Endodermal cell (in vitro differentiated cells): ENCODE data around the gene HNMT. TPM values are rescaled to one million over a fixed set of nuclear protein-coding genes. Genes with fewer than 3 reads are reported as not detected.

Experiments used
- DNase-seq: peaks from one replicate; pipeline ENCODE4 v3.0.0-alpha.2; 2017
- H3K27ac ChIP-seq: 2 replicates; pipeline ENCODE4 v1.5.1; 2013; ENCODE audit warnings: mild to moderate bottlenecking, low read depth, low read length, moderate library complexity
- H3K27me3 ChIP-seq: 2 replicates; pipeline ENCODE4 v1.6.1; 2013; ENCODE audit warnings: mild to moderate bottlenecking, low read length, moderate library complexity; ENCODE audit not compliant: insufficient read depth, control insufficient read depth, poor library complexity, severe bottlenecking
- H3K36me3 ChIP-seq: 2 replicates; pipeline ENCODE4 v1.7.0; 2013; ENCODE audit warnings: mild to moderate bottlenecking, low read length, moderate library complexity; ENCODE audit not compliant: control insufficient read depth, insufficient read depth
- H3K4me1 ChIP-seq: one replicate; pipeline ENCODE4 v1.7.0; 2013; ENCODE audit warnings: low read length; ENCODE audit not compliant: control insufficient read depth, insufficient read depth
- H3K4me3 ChIP-seq: 2 replicates; pipeline ENCODE4 v1.5.1; 2013; ENCODE audit warnings: mild to moderate bottlenecking, low read length, moderate library complexity
- H3K9ac ChIP-seq: 2 replicates; pipeline ENCODE4 v1.6.1; 2013; ENCODE audit warnings: mild to moderate bottlenecking, low read length, moderate library complexity; ENCODE audit not compliant: poor library complexity, severe bottlenecking; ENCODE audit errors: extremely low read depth
- H3K9me3 ChIP-seq: 2 replicates; pipeline ENCODE4 v1.6.1; 2013; ENCODE audit warnings: mild to moderate bottlenecking, low read length, moderate library complexity; ENCODE audit not compliant: control insufficient read depth
- H3K27ac Mint-ChIP-seq: 2 replicates; pipeline ENCODE4 v1.8.0; 2020; ENCODE audit warnings: mixed read lengths
- H3K27me3 Mint-ChIP-seq: 2 replicates; pipeline ENCODE4 v1.8.0; 2021; ENCODE audit warnings: mild to moderate bottlenecking, mixed read lengths; ENCODE audit not compliant: insufficient read depth
- H3K36me3 Mint-ChIP-seq: 2 replicates; pipeline ENCODE4 v1.8.0; 2020; ENCODE audit warnings: low read depth, mixed read lengths
- H3K4me1 Mint-ChIP-seq: 2 replicates; pipeline ENCODE4 v1.8.0; 2020; ENCODE audit warnings: mixed read lengths
- H3K4me3 Mint-ChIP-seq: 2 replicates; pipeline ENCODE4 v1.8.0; 2020; ENCODE audit warnings: mild to moderate bottlenecking, moderate library complexity, mixed read lengths
- H3K9me3 Mint-ChIP-seq: 2 replicates; pipeline ENCODE4 v1.8.0; 2020; ENCODE audit warnings: mild to moderate bottlenecking, mixed read lengths
- WGBS, 2 experiments: methylation state at CpG; one replicate each; pipeline versions ENCODE4 v1.1.5 to v1.1.7; 2013; ENCODE audit warnings: missing lambda C conversion rate in 2 of 2, mixed read lengths in 1 of 2; ENCODE audit not compliant: insufficient coverage in 1 of 2, insufficient read length in 1 of 2; 5-methylcytosine and 5-hydroxymethylcytosine counted together
- total RNA-seq, 2 donors: library from RNA; stranded (reverse); fragmentation: NEBNext Ultra II Directional in 1 of 2; extraction: Animal tissue kit (Norgen Biotek cat#: 25700) in 1 of 2; gene quantifications; 2 replicates in 1 of 2; 3 replicates in 1 of 2; pipeline ENCODE4 v1.2.1, GENCODE V29; 2021
- TF ChIP-seq, protein P1 (sequence below): fragments of 200-600 bp; sonication (generic); conservative IDR thresholded peaks from 2 replicates; pipeline ENCODE4 v1.5.0; 2021; ENCODE audit warnings: antibody characterized with exemption, mild to moderate bottlenecking

HNMT gene
- total RNA-seq, 2 donors from 2014 or later = 10.6 to 18.0 TPM

GRCh38 chr2:137964859-137965459 is 686 bp downstream of the HNMT start:
- 55 to 66% methylated on average over 3 of the region's 3 CpGs for WGBS, 2 experiments
- Histone ChIP-seq H3K9ac (peak overlapping the region; percentile 40), H3K27ac (peak overlapping the region; percentile 67), H3K9me3 (peaks cover 5% of the 10 kb centered on the region), H3K4me1 (peaks cover 5% of the 10 kb centered on the region), H3K36me3 (no peaks in the 10 kb centered on the region), H3K4me3 (peak overlapping the region; percentile 78), H3K27me3 (no peaks in the 10 kb centered on the region)
- Mint-ChIP-seq H3K9me3 (no peaks in the 10 kb centered on the region), H3K27me3 (no peaks in the 10 kb centered on the region), H3K4me3 (peak overlapping the region; percentile 65), H3K36me3 (peaks cover 4% of the 10 kb centered on the region), H3K27ac (peak overlapping the region; percentile 96), H3K4me1 (peaks cover 14% of the 10 kb centered on the region)
- DNase-seq = no peak
- TF ChIP-seq, protein P1, sequence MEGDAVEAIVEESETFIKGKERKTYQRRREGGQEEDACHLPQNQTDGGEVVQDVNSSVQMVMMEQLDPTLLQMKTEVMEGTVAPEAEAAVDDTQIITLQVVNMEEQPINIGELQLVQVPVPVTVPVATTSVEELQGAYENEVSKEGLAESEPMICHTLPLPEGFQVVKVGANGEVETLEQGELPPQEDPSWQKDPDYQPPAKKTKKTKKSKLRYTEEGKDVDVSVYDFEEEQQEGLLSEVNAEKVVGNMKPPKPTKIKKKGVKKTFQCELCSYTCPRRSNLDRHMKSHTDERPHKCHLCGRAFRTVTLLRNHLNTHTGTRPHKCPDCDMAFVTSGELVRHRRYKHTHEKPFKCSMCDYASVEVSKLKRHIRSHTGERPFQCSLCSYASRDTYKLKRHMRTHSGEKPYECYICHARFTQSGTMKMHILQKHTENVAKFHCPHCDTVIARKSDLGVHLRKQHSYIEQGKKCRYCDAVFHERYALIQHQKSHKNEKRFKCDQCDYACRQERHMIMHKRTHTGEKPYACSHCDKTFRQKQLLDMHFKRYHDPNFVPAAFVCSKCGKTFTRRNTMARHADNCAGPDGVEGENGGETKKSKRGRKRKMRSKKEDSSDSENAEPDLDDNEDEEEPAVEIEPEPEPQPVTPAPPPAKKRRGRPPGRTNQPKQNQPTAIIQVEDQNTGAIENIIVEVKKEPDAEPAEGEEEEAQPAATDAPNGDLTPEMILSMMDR = no peak

DNA sequence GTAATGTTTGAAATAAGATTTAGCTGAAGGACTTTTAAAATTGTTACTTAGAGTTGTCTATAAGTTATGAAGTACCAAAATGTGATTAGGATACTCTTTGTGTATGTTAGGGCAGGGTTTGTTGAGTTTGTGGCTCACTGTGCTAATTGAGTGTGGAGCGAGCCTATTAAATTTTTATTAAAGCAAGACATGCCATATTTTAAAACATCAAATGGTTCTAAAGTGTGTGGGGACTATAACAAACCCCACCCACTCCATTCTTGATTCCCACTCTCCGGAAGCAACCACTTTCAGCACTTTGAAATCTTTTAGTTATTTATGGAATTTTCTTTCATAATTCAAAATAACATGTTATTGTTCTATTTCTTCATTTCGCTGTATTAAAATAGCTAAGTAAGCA is 1.8 kb downstream of the HNMT start:
- no peaks in the 10 kb centered on the region for H3K27me3 ChIP-seq
- peaks cover 14% of the 10 kb centered on the region for H3K4me1 Mint-ChIP-seq
- TF ChIP-seq, protein P1 = no peak
- peaks cover 8% of the 10 kb centered on the region for H3K36me3 Mint-ChIP-seq
- H3K9me3 Mint-ChIP-seq = no peaks in the 10 kb centered on the region
- no peak overlapping the region for H3K27ac Mint-ChIP-seq
- no peaks in the 10 kb centered on the region for H3K27me3 Mint-ChIP-seq
- peaks cover 5% of the 10 kb centered on the region for H3K4me1 ChIP-seq
- 100% methylated on average over 1 of the region's 3 CpGs; no CpG with 5 or more reads in 1 of the 2 experiments for WGBS, 2 experiments
- no peak overlapping the region for H3K4me3 ChIP-seq
- H3K4me3 Mint-ChIP-seq = peak overlapping the region; percentile 30
- H3K9me3 ChIP-seq = peaks cover 5% of the 10 kb centered on the region
- no peak overlapping the region for H3K27ac ChIP-seq
- H3K9ac ChIP-seq = no peak overlapping the region
- no peaks in the 10 kb centered on the region for H3K36me3 ChIP-seq
- no peak for DNase-seq

DNA sequence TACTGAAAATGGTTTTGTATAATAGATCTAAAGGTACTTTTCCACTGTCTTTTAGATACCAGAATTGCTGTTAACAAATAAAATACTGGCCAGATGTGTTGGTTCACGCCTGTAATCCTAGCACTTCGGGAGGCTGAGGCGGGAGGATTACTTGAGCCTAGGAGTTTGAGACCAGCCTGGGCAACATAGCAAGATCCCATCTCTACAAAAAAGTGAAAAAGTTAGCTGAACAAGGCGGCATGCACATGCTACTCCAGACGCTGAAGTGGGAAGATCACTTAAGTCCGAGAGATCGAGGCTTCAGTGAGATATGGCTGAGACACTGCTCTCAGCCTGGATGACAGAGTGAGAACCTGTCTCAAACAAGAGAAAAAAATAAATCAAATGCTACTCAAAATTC is 2.8 kb downstream of the HNMT start:
- no peaks in the 10 kb centered on the region for H3K9me3 Mint-ChIP-seq
- peaks cover 14% of the 10 kb centered on the region for H3K4me1 Mint-ChIP-seq
- Histone ChIP-seq H3K27me3 (no peaks in the 10 kb centered on the region), H3K9me3 (peaks cover 5% of the 10 kb centered on the region), H3K4me1 (peaks cover 5% of the 10 kb centered on the region), H3K4me3 (no peak overlapping the region), H3K9ac (no peak overlapping the region), H3K36me3 (no peaks in the 10 kb centered on the region), H3K27ac (no peak overlapping the region)
- DNase-seq = no peak
- no peaks in the 10 kb centered on the region for H3K27me3 Mint-ChIP-seq
- TF ChIP-seq, protein P1 = no peak
- H3K4me3 Mint-ChIP-seq = no peak overlapping the region
- 93 to 95% methylated on average over 7 of the region's 7 CpGs for WGBS, 2 experiments
- peaks cover 8% of the 10 kb centered on the region for H3K36me3 Mint-ChIP-seq
- no peak overlapping the region for H3K27ac Mint-ChIP-seq
